WTC11 (cell line): ENCODE results near the gene ADGRE2. TPM values are rescaled to one million over a fixed set of nuclear protein-coding genes. Genes with fewer than 3 reads are reported as not detected.

Experiments used
- ATAC-seq: fragments of 200-7000 bp; cut with Tn5 transposase; 2 replicates; pipeline ENCODE4 v1.10.0; 2021; ENCODE audit warnings: mild to moderate bottlenecking, moderate library complexity
- CTCF ChIA-PET: fragments of 300-600 bp; sonication (Branson Sonifier 250); formaldehyde crosslinking; loops from one replicate; lab custom pipeline; 2021; ENCODE audit warnings: antibody characterized with exemption; lab: Charles Lee
- POLR2A ChIA-PET: fragments of 350-600 bp; sonication (Branson Sonifier 250); formaldehyde crosslinking; loops from one replicate; lab custom pipeline; 2021; ENCODE audit warnings: antibody characterized with exemption; lab: Charles Lee
- DNase-seq: peaks from one replicate; pipeline ENCODE4 v3.0.0; 2021; ENCODE audit warnings: low spot score
- H3K27ac Mint-ChIP-seq: 2 replicates; pipeline ENCODE4 v1.8.0; 2021; ENCODE audit warnings: mixed read lengths
- H3K27me3 Mint-ChIP-seq: 2 replicates; pipeline ENCODE4 v1.8.0; 2021; ENCODE audit warnings: low read depth, mild to moderate bottlenecking, moderate library complexity, mixed read lengths
- H3K36me3 Mint-ChIP-seq: 2 replicates; pipeline ENCODE4 v1.8.0; 2021; ENCODE audit warnings: mixed read lengths
- H3K4me1 Mint-ChIP-seq: 2 replicates; pipeline ENCODE4 v1.8.0; 2022; ENCODE audit warnings: mixed read lengths
- H3K4me3 Mint-ChIP-seq: 2 replicates; pipeline ENCODE4 v1.8.0; 2021; ENCODE audit warnings: mild to moderate bottlenecking, moderate library complexity, mixed read lengths
- H3K9me3 Mint-ChIP-seq: 2 replicates; pipeline ENCODE4 v1.8.0; 2021; ENCODE audit warnings: mixed read lengths
- ELF4 ChIP-seq: sonication (generic); formaldehyde crosslinking; IDR thresholded peaks from 2 replicates; pipeline ENCODE4 v1.8.1; 2022; ENCODE audit warnings: low read depth, mild to moderate bottlenecking, moderate library complexity, missing genetic modification reagents
- ETV6 ChIP-seq: sonication (generic); formaldehyde crosslinking; IDR thresholded peaks from 2 replicates; pipeline ENCODE4 v1.8.1; 2022; ENCODE audit warnings: mild to moderate bottlenecking, missing genetic modification reagents
- FOXK1 ChIP-seq: sonication (generic); formaldehyde crosslinking; IDR thresholded peaks from 2 replicates; pipeline ENCODE4 v1.8.0; 2022; ENCODE audit warnings: mild to moderate bottlenecking, moderate library complexity, missing genetic modification reagents
- HMGA2 ChIP-seq: fragments of 250-450 bp; sonication (Bioruptor Pico); IDR thresholded peaks from 2 replicates; pipeline ENCODE4 v1.4.0; 2021; ENCODE audit warnings: mild to moderate bottlenecking, moderate library complexity
- NFE2L1 ChIP-seq: sonication (generic); formaldehyde crosslinking; IDR thresholded peaks from 2 replicates; pipeline ENCODE4 v1.8.1; 2023; ENCODE audit warnings: missing genetic modification reagents
- NFYB ChIP-seq: sonication (generic); formaldehyde crosslinking; conservative IDR thresholded peaks from 2 replicates; pipeline ENCODE4 v1.8.0; 2022; ENCODE audit warnings: low read depth, missing genetic modification reagents
- NR1H2 ChIP-seq: sonication (generic); formaldehyde crosslinking; IDR thresholded peaks from 2 replicates; pipeline ENCODE4 v1.9.0; 2021; ENCODE audit warnings: mild to moderate bottlenecking, moderate library complexity, missing genetic modification reagents
- NR2C2 ChIP-seq: sonication (generic); formaldehyde crosslinking; IDR thresholded peaks from 2 replicates; pipeline ENCODE4 v1.8.0; 2022; ENCODE audit warnings: mild to moderate bottlenecking, missing genetic modification reagents
- PRRX2 ChIP-seq: fragments of 250-450 bp; sonication (Bioruptor Pico); IDR thresholded peaks from 2 replicates; pipeline ENCODE4 v1.8.0; 2021; ENCODE audit warnings: mild to moderate bottlenecking
- RORB ChIP-seq: fragments of 250-450 bp; sonication (Bioruptor Pico); IDR thresholded peaks from 2 replicates; pipeline ENCODE4 v1.9.0; 2021; ENCODE audit warnings: mild to moderate bottlenecking
- SP1 ChIP-seq: sonication (generic); formaldehyde crosslinking; conservative IDR thresholded peaks from 2 replicates; pipeline ENCODE4 v1.8.1; 2022; ENCODE audit warnings: missing genetic modification reagents
- ZNF317 ChIP-seq: sonication (generic); formaldehyde crosslinking; IDR thresholded peaks from 2 replicates; pipeline ENCODE4 v1.8.1; 2023; ENCODE audit warnings: low read depth, mild to moderate bottlenecking, moderate library complexity, missing genetic modification reagents, borderline replicate concordance
- ZNF423 ChIP-seq: fragments of 250-450 bp; sonication (Bioruptor Pico); IDR thresholded peaks from 2 replicates; pipeline ENCODE4 v2.1.2; 2022; ENCODE audit warnings: mild to moderate bottlenecking, moderate library complexity
- total RNA-seq: library from RNA; stranded (reverse); gene quantifications from 3 replicates; pipeline ENCODE4 v1.2.3, GENCODE V29; 2021
- TF ChIP-seq, protein P1 (sequence below): sonication (generic); formaldehyde crosslinking; IDR thresholded peaks from 2 replicates; pipeline ENCODE4 v1.8.1; 2023; ENCODE audit warnings: mild to moderate bottlenecking, missing genetic modification reagents
- TF ChIP-seq, protein P2 (sequence below): fragments of 250-450 bp; sonication (Bioruptor Pico); IDR thresholded peaks from 2 replicates; pipeline ENCODE4 v1.9.0; 2021; ENCODE audit warnings: moderate library complexity, mild to moderate bottlenecking, inconsistent platforms, borderline replicate concordance
- TF ChIP-seq, protein P3 (sequence below): sonication (generic); formaldehyde crosslinking; conservative IDR thresholded peaks from 2 replicates; pipeline ENCODE4 v1.8.1; 2023; ENCODE audit warnings: mild to moderate bottlenecking, low read depth, missing genetic modification reagents, moderate library complexity
- TF ChIP-seq, protein P4 (sequence below): sonication (generic); formaldehyde crosslinking; IDR thresholded peaks from 2 replicates; pipeline ENCODE4 v1.8.1; 2023; ENCODE audit warnings: mild to moderate bottlenecking, missing genetic modification reagents, moderate library complexity
- TF ChIP-seq, protein P5 (sequence below): fragments of 250-450 bp; sonication (Bioruptor Pico); IDR thresholded peaks from 2 replicates; pipeline ENCODE4 v1.9.0; 2021; ENCODE audit warnings: mild to moderate bottlenecking, borderline replicate concordance
- TF ChIP-seq, protein P6 (sequence below): sonication (generic); formaldehyde crosslinking; IDR thresholded peaks from 2 replicates; pipeline ENCODE4 v1.8.0; 2022; ENCODE audit warnings: mild to moderate bottlenecking, missing genetic modification reagents
- TF ChIP-seq, protein P7 (sequence below): sonication (generic); formaldehyde crosslinking; IDR thresholded peaks from 2 replicates; pipeline ENCODE4 v1.8.0; 2022; ENCODE audit warnings: mild to moderate bottlenecking, missing genetic modification reagents
- TF ChIP-seq, protein P8 (sequence below): sonication (generic); formaldehyde crosslinking; conservative IDR thresholded peaks from 2 replicates; pipeline ENCODE4 v1.8.1; 2022; ENCODE audit warnings: mild to moderate bottlenecking, missing genetic modification reagents

ADGRE2 gene
- total RNA-seq, 1 experiment from 2014 or later = 4.0 TPM

DNA sequence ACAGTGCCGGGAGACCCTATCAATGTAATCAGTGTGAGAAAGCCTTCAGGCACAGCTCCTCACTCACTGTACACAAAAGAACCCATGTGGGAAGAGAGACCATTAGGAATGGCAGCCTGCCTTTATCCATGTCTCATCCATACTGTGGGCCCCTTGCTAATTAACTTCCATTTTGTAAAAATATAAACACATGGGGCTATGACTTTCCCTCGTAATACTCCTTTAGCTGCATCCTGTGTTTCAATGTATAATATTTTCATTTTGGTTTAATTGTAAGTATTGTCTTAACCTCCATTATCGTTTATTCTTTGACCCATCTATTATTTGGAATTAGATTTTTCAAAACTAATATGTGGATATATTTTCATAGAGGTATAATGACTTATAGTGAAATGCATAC is 59.2 kb downstream of the ADGRE2 start (continued):
- TF ChIP-seq, protein P1, sequence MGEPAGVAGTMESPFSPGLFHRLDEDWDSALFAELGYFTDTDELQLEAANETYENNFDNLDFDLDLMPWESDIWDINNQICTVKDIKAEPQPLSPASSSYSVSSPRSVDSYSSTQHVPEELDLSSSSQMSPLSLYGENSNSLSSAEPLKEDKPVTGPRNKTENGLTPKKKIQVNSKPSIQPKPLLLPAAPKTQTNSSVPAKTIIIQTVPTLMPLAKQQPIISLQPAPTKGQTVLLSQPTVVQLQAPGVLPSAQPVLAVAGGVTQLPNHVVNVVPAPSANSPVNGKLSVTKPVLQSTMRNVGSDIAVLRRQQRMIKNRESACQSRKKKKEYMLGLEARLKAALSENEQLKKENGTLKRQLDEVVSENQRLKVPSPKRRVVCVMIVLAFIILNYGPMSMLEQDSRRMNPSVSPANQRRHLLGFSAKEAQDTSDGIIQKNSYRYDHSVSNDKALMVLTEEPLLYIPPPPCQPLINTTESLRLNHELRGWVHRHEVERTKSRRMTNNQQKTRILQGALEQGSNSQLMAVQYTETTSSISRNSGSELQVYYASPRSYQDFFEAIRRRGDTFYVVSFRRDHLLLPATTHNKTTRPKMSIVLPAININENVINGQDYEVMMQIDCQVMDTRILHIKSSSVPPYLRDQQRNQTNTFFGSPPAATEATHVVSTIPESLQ (CRISPR knock-in tag) = no peak

DNA sequence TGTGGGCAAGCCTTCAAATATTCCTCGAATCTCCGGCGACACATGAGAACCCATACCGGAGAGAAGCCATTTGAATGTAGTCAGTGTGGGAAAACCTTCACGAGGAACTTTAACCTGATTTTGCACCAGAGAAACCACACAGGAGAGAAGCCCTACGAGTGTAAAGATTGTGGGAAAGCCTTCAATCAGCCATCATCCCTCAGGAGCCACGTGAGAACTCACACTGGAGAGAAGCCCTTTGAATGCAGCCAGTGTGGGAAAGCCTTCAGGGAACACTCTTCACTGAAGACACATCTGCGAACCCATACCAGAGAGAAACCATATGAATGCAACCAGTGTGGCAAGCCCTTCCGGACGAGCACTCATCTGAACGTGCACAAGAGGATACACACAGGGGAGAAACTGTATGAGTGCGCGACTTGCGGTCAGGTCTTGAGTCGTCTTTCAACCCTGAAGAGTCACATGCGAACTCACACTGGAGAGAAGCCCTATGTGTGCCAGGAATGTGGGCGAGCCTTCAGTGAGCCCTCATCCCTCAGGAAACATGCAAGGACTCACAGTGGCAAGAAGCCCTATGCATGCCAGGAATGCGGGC is 59.7 kb downstream of the ADGRE2 start:
- Mint-ChIP-seq H3K27ac (no peak overlapping the region), H3K27me3 (peaks cover 17% of the 10 kb centered on the region), H3K9me3 (peaks cover 95% of the 10 kb centered on the region), H3K4me3 (no peak overlapping the region), H3K36me3 (peaks cover 96% of the 10 kb centered on the region), H3K4me1 (no peaks in the 10 kb centered on the region)
- ATAC-seq (no peak), DNase-seq (no peak)
- TF ChIP-seq, protein P2, sequence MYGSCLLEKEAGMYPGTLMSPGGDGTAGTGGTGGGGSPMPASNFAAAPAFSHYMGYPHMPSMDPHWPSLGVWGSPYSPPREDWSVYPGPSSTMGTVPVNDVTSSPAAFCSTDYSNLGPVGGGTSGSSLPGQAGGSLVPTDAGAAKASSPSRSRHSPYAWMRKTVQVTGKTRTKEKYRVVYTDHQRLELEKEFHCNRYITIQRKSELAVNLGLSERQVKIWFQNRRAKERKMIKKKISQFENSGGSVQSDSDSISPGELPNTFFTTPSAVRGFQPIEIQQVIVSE (CRISPR knock-in tag) = no peak
- TF ChIP-seq, protein P3, sequence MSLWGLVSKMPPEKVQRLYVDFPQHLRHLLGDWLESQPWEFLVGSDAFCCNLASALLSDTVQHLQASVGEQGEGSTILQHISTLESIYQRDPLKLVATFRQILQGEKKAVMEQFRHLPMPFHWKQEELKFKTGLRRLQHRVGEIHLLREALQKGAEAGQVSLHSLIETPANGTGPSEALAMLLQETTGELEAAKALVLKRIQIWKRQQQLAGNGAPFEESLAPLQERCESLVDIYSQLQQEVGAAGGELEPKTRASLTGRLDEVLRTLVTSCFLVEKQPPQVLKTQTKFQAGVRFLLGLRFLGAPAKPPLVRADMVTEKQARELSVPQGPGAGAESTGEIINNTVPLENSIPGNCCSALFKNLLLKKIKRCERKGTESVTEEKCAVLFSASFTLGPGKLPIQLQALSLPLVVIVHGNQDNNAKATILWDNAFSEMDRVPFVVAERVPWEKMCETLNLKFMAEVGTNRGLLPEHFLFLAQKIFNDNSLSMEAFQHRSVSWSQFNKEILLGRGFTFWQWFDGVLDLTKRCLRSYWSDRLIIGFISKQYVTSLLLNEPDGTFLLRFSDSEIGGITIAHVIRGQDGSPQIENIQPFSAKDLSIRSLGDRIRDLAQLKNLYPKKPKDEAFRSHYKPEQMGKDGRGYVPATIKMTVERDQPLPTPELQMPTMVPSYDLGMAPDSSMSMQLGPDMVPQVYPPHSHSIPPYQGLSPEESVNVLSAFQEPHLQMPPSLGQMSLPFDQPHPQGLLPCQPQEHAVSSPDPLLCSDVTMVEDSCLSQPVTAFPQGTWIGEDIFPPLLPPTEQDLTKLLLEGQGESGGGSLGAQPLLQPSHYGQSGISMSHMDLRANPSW (CRISPR knock-in tag) = no peak
- TF ChIP-seq NFYB (CRISPR knock-in tag) (no peak), ETV6 (CRISPR knock-in tag) (no peak), PRRX2 (CRISPR knock-in tag) (no peak), HMGA2 (CRISPR knock-in tag) (no peak), NFE2L1 (CRISPR knock-in tag) (no peak), NR1H2 (no peak), NR2C2 (CRISPR knock-in tag) (no peak), SP1 (CRISPR knock-in tag) (no peak), ELF4 (CRISPR knock-in tag) (no peak), ZNF423 (CRISPR knock-in tag) (no peak), ZNF317 (no peak), RORB (CRISPR knock-in tag) (no peak), FOXK1 (CRISPR knock-in tag) (no peak)
- TF ChIP-seq, protein P4, sequence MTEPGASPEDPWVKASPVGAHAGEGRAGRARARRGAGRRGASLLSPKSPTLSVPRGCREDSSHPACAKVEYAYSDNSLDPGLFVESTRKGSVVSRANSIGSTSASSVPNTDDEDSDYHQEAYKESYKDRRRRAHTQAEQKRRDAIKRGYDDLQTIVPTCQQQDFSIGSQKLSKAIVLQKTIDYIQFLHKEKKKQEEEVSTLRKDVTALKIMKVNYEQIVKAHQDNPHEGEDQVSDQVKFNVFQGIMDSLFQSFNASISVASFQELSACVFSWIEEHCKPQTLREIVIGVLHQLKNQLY = no peak
- TF ChIP-seq, protein P5, sequence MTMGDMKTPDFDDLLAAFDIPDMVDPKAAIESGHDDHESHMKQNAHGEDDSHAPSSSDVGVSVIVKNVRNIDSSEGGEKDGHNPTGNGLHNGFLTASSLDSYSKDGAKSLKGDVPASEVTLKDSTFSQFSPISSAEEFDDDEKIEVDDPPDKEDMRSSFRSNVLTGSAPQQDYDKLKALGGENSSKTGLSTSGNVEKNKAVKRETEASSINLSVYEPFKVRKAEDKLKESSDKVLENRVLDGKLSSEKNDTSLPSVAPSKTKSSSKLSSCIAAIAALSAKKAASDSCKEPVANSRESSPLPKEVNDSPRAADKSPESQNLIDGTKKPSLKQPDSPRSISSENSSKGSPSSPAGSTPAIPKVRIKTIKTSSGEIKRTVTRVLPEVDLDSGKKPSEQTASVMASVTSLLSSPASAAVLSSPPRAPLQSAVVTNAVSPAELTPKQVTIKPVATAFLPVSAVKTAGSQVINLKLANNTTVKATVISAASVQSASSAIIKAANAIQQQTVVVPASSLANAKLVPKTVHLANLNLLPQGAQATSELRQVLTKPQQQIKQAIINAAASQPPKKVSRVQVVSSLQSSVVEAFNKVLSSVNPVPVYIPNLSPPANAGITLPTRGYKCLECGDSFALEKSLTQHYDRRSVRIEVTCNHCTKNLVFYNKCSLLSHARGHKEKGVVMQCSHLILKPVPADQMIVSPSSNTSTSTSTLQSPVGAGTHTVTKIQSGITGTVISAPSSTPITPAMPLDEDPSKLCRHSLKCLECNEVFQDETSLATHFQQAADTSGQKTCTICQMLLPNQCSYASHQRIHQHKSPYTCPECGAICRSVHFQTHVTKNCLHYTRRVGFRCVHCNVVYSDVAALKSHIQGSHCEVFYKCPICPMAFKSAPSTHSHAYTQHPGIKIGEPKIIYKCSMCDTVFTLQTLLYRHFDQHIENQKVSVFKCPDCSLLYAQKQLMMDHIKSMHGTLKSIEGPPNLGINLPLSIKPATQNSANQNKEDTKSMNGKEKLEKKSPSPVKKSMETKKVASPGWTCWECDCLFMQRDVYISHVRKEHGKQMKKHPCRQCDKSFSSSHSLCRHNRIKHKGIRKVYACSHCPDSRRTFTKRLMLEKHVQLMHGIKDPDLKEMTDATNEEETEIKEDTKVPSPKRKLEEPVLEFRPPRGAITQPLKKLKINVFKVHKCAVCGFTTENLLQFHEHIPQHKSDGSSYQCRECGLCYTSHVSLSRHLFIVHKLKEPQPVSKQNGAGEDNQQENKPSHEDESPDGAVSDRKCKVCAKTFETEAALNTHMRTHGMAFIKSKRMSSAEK = no peak
- TF ChIP-seq, protein P6, sequence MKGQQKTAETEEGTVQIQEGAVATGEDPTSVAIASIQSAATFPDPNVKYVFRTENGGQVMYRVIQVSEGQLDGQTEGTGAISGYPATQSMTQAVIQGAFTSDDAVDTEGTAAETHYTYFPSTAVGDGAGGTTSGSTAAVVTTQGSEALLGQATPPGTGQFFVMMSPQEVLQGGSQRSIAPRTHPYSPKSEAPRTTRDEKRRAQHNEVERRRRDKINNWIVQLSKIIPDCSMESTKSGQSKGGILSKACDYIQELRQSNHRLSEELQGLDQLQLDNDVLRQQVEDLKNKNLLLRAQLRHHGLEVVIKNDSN (CRISPR knock-in tag) = no peak
- TF ChIP-seq, protein P7, sequence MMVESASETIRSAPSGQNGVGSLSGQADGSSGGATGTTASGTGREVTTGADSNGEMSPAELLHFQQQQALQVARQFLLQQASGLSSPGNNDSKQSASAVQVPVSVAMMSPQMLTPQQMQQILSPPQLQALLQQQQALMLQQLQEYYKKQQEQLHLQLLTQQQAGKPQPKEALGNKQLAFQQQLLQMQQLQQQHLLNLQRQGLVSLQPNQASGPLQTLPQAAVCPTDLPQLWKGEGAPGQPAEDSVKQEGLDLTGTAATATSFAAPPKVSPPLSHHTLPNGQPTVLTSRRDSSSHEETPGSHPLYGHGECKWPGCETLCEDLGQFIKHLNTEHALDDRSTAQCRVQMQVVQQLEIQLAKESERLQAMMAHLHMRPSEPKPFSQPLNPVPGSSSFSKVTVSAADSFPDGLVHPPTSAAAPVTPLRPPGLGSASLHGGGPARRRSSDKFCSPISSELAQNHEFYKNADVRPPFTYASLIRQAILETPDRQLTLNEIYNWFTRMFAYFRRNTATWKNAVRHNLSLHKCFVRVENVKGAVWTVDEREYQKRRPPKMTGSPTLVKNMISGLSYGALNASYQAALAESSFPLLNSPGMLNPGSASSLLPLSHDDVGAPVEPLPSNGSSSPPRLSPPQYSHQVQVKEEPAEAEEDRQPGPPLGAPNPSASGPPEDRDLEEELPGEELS (CRISPR knock-in tag) = no peak
- TF ChIP-seq, protein P8, sequence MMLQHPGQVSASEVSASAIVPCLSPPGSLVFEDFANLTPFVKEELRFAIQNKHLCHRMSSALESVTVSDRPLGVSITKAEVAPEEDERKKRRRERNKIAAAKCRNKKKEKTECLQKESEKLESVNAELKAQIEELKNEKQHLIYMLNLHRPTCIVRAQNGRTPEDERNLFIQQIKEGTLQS (CRISPR knock-in tag) = no peak
- CTCF ChIA-PET = no interaction called here
- POLR2A ChIA-PET = no interaction called here
